RCC 7860 (cell line): Measurements from ENCODE around the gene PRADC1.
A peak's percentile ranks its signal among the peaks of the same experiment; 100 is the strongest.
"Not testable (repeated sequence)": the region's sequence is repeated elsewhere in the genome, so short reads cannot be mapped to it uniquely, and the experiment has no call there.

Experiments
- DNase-seq: peaks from one replicate; pipeline ENCODE4 v3.0.0-alpha.2; 2015; ENCODE audit warnings: low spot score
- FAIRE-seq: peaks from 2 replicates; lab custom pipeline; 2012; peaks lifted over from hg19 to GRCh38; lab: Jason Lieb, UNC

PRADC1 gene

DNA sequence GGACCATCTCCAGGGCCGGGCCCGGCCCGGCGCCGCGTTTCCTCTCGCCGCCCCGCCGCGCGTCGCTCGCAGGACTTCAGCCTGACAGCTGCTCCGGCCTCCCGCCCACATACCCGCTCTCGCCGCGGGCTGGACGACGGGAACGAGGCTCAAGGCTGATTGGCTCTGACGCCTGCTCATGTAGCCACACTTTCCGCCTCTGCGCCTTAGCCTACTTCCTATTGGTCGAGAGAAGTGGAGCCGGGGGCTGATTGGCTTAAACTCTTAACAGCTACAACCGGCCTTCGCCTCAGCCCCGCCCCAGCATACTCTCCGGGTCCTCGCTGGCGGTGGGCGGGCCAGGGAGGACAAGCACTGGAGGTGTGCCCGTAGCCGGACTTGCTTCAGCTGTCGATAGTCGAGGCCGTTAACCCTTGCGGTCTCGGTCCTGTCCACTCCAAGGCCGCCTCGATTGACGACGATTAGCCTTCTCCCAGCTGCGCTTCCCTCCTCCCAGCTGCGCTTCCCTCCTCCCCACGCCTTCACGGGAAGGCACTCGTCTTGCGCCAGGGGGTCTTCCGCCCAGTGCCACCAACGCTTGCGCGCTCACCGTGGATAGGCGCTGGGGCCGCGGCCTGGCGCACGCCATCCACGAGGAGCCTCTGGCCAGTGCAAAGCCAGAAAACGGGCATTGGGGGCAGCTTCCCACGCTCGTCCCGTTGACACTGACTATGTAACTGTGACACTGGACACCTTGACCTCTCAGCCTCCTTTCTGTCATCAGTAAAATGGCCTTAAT lies at the start of gene PRADC1:
TSS of gene PRADC1 (minus strand) at position 86 of the 778 bp plus-strand sequence. CDS start at position 7, 79 bp downstream.
- peak; percentile 88 for FAIRE-seq
- DNase-seq: peak; percentile 99

GRCh38 chr2:73281244-73281643 lies 48.2 kb upstream of the PRADC1 start:
- DNase-seq (no peak), FAIRE-seq (no peak)

DNA sequence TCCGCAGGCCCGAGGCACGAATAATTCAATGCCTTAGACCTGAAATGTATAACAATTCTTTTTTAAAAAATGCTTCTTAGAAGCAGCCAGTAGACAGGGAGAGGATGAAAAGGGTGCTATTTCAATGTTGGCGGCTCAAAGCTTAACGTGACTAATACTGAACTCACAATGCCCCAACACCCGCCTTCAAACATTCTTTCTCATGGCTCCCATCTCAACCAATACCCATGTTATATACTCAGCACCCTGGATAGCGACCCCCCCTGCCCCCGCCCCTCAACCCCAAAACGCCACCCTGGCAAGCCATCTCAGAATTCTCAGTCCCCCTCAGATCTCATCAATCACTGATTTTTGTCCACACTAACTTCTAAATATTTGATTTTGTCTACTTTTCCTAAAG lies 46.8 kb upstream of the PRADC1 start:
- no peak for DNase-seq
- no peak for FAIRE-seq

DNA sequence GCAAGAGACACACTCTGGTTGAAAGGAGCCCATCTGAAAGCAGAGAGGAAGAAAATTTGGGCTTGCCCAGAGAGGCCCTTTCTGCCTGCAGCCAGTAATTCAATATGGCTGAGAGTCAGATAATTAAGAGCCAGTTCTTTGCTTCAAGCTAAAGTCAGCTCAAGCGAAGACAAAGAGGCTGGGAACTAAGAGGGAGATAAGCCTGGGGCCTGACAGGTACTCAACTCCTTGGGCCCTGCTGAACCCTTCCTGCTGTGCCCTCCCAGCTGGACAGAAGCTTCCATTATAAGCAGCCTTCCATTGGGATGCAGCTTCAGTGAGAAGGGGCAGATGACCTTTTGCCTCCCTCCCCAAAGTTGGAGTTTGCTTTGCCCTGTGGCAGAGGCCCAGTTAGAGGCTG lies 39.2 kb upstream of the PRADC1 start:
- no peak for DNase-seq
- FAIRE-seq: no peak

- DNase-seq: no peak
- no peak for FAIRE-seq
Observed at GRCh38 chr2:73269686-73270465, 36.8 kb upstream of the PRADC1 start.

DNA sequence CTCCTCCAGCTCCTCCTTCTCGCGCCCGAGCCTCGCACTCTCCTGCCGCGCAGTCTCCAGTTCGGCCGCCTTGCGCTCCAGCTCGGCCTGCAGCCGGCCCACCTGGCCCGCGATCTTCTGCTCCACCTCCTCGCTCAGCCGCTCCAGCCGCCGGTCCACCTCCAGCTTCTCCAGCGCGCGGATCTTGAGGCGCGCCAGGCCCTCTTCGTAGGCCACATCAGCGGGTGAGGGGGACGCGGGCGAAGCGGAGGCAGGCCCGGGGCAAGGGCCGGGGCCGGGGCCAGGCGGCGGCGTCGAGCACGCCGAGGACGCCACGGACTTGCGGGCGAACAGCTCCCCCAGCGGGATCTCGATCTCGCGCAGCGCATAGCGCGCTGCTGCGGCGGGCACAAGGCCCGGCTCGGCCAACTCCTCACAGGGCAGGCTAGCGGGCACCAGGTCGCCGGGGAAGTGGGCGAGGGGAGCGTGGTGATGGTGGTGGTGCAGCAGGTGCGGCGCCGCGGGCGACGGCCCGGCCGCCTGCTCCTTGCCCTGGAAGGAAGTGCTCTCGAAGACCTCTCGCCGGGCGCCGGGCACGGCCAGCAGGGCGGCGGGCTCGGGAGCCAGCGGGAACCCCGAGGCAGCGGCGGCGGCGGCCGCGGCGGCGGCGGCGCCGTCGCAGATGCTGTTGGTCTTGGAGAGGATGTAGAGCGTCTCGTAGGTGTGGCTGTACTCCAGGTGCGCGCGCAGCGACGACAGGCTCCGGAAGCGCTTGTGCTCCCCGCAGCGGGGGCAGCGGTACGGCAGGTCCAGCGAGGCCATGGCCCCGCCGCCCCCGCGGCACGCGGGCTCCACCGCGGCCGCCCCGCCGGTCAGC lies 36.0 kb upstream of the PRADC1 start:
- no peak for FAIRE-seq
- no peak for DNase-seq

DNA sequence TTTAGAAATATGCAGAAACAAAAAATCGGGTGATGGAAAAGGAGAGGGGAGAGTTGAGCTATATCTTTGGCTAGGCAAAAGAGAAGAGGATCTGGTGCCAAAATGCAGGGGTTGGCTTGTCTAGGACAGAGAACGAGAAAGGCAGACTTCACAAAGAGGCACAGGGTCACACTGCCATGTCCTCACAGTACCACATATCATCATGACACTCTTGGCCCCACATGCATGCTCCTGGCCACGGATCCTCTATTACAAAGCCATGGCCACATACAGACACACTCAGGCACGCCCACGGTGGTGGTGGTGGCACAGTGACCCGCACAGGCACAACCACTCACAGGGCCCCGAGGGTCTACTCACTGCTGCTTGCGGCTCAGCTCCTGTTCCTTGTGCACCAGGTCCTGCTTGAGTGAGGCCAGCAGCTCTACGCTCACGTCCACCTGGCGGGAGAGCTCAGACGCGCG lies 35.4 kb upstream of the PRADC1 start:
- FAIRE-seq (no peak), DNase-seq (no peak)

- FAIRE-seq: no peak
- DNase-seq: no peak
Observed at GRCh38 chr2:73267008-73267407, 34.0 kb upstream of the PRADC1 start.

DNA sequence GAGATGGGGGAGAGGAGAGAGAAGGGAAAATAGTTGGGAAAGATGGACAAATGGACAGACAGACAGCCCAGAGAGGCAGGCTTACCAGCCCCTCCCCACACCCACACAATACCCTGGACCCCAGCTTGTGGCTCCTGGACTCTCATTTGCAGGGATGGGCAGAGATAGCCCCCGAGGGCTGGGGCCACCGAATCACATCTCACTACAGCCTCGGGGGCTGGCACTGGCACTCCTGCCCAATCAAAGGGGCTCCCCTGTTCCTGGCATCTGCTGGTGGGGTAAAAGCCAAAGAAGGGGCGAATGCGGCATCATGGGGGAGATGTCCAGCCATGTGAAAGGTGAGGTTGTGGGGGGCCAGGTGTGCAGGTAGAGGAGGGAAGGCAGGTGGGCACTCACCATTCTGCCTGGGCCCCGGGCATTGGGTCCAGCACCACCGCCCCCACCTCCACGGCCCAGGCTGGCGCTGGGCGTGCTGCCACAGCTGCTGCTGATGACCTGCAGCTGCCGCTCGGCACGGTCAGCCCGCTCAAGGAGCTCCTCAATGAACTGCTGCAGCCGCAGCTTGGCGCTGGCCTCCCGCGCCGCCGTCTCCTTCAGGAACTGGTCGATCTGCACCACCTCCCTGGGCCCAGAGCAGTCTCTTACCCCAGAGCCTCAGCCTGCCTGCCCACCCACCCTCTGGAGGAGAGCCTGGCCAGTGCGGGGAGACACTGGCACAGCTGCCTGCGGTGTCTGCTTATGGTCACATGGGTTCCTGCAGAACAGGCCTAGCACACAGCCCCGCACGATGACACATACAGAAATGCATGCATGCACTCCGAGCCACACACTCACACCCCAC lies 33.2 kb upstream of the PRADC1 start:
- no peak for FAIRE-seq
- no peak for DNase-seq

DNA sequence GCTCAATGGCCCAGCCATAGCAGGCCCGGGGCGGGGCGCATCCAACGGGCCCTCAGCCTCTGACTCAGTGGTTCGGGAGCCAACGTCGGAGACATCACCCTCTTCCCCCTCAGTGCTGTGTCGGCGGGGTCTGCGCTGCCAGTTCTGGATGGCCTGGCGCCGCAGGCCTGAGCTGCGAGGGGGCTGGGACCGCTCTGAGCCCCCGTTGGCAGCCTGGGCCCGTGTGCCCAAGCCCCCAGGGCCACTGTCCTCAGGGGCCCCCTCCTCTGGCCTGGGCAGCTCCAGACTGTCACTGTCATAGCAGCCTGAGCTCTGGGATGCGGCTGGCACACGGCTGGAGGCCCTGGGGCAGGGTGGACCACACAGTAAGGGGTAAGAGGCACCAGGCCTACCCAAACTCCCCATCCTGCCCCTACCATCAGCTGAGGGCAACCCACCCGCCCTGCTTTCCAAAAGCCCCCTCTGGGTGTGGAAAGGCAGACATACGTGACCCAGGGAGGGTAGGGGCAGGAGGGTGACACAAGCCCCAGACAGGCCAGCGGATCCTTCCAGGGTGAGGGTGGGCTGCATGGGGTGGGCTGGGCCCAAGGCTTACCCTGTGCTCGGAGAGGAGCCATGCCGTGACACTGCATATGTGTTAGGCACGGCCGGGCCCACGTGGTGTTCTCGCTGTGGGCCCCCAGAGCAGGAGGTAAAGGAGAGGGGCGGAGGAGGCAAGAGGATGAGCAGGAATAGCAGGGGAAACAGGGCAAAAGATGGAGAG lies 32.4 kb upstream of the PRADC1 start:
- FAIRE-seq: no peak

GRCh38 chr2:73264783-73265182 lies 31.7 kb upstream of the PRADC1 start:
- DNase-seq (no peak), FAIRE-seq (no peak)

More for the DNA sequence above, 32.4 kb upstream of the PRADC1 start:
- no peak for DNase-seq

- no peak for DNase-seq
- FAIRE-seq: no peak
Observed at GRCh38 chr2:73264332-73264606, 31.2 kb upstream of the PRADC1 start.

DNA sequence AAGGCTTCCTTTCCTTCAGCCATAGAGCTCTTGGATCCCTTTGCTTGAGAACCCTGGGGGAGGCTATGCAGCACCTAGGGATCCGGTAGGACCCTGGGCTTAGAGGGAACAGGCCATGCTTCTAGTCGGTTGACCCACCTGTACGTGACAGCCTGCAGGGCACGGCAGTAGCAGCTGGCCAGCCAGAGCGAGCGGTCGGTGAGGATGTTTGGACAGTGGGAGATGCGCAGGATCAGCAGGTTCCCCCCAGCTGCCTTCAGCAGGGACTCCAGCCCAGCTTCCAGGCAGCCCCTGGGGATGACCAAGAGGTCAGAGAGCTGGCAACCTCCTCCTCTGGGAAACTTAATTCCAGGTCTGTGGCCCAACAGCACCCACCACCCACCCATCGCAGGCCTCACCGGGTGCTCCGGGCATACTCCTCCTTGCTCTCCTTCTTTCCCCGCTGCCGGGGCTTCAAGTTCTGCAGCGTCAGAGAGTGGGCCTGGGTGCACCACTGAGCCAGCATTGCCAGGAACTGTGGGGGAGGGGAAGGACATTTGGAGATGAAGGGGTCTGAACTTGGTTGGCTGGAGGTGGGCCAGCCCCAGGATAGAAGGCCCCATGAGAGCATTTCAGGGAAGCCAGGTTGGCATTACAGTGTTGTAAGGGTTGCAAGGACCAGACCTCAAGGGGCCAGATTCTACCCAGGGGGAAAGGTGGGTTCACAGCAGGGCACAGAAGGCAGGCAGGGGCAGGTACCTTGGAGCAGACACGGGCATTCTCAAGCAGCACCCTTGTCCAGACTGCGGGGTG lies 30.7 kb upstream of the PRADC1 start:
- DNase-seq (no peak), FAIRE-seq (no peak)

DNA sequence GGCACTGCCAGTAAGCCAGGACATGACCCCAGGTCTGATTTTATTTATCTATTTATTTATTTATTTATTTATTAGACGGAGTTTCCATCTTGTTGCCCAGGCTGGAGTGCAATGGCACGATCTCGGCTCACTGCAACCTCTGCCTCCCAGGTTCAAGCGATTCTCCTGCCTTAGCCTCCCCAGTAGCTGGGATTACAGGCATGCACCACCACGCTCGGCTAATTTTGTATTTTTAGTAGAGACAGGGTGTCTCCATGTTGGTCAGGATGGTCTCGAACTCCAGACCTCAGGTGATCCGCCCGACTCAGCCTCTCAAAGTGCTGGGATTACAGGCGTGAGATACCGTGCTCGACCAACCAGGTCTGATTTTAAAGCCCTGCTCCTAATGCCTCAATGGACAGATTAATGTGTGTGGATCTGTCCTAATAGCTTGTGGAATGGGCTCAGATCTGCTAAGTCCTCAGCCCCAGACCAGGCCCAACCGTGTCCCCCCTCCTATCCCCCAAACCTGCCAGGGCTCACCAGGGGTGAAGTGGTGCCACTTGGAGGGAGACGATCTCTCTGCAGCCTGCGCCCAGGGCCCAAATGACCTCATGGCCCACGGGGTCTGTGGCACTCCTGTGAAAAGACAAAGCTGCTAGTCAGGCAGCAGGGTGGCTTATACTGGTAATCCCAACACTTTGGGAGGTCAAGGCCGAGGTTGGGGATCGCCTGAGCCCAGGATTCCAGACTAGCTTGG lies 29.8 kb upstream of the PRADC1 start:
- not testable (repeated sequence) for DNase-seq, FAIRE-seq

DNA sequence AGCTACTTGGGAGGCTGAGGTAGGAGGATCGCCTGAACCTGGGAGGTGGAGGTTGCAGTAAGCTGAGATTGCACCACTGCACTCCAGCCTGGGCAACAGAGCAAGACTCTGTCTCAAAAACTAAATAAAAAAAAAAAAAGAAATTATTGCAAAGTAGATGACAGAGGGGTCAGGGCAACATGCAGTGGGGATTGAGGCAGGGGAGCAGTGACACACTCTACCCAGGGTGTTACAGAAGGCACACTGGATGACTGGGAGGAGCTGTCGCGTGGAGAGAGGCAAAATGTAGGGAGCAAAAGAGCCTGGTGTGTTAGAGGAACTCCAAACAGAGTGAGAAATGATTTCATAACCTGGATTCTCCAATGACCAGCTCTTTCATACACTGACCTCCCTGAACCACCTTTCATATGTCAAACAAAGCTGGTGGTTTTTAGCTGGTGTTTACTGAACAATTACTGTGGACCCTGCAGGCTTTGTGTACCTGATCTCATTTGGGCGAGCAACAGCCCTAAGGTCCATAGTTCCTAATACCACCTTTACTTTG lies 29.1 kb upstream of the PRADC1 start:
- DNase-seq (no peak), FAIRE-seq (no peak)

DNA sequence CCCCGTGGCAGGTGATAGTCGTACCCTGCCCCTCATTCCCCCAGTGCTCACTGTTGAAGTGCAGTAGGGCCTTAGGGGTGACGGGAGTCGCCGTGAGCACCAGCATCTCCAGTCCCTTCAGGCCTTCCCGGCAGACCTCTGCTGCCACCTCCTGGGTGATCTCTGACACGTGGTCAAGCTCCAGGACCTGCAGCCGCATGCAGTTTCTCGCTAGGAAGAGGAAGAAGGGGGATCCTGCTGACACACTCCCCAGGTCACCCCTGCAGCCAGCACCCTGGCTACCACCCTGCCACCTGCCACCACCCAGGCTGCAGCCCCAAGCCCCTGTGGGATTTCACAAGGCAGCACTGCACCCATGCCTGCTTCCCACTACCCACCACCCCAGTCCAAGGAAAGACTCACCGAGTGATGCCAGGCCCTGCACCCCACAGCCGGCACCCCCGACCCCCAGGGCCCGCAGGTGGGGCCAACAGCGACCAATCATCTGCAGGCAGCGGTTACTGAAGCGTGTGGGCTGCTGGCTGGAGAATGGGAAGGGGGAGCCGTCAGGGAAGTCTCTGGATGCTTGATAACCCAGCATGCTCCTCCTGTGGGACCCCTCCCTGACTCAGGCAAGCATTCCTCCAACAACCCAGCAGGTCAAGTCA lies 27.4 kb upstream of the PRADC1 start:
- FAIRE-seq (no peak), DNase-seq (no peak)

DNA sequence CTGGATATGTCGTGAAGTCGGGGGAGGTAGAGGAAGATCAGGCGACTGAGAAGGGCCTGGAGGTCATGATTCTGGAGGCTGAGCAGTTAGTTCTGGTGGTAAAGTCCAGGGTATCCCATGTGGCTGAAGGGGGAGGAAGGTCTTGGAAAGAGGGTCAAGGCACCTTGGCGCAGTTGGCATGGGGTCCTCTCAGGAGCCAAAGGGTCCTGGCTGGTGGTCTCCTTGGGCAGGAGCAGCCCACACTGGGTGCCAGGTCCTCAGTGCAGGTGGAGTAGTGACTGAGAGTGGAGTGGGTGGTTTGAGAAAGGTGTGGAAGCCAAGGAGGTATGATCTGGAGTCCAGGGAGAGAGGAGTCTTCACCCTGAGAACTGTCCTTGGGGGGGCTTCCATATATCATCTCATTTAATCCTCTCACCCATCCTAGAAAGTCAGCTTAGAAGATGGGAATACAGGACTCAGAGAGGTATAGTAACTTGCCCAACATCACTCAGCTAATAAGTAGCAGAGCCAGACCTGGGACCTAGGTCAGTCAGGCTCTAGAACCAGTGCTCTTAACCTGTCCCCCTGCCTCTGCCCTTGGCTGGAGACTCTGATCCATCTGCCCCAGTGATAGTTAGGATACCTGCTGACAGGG lies 26.8 kb upstream of the PRADC1 start:
- DNase-seq (no peak), FAIRE-seq (no peak)
